A549 (cell line): ENCODE results near the gene TUBA1C.

ENCODE experiments used
- CHD2 ChIP-seq: fragments of 150-350 bp; IDR thresholded peaks from 2 replicates; pipeline ENCODE4 v1.6.1; 2014; ENCODE audit warnings: low read length; ENCODE audit not compliant: partially characterized antibody
- CTCF ChIP-seq: fragments of >200 bp; sonication (Bioruptor Twin); formaldehyde crosslinking; IDR thresholded peaks from 3 replicates; pipeline ENCODE4 v1.5.1; 2016
- JUN ChIP-seq, 2 experiments: fragments of >200 bp; sonication (Bioruptor Twin); formaldehyde crosslinking; IDR thresholded peaks; 2 replicates in 1 of 2; 3 replicates in 1 of 2; pipeline ENCODE4 v1.6.1; 2016 to 2017
- MAFK ChIP-seq: fragments of 450-650 bp; IDR thresholded peaks from 2 replicates; pipeline ENCODE4 v1.6.1; 2014; ENCODE audit not compliant: partially characterized antibody
- RAD21 ChIP-seq, 2 experiments: fragments of >200 bp in 1 of 2; sonication (Bioruptor Twin) in 1 of 2; formaldehyde crosslinking in 1 of 2; IDR thresholded peaks in 1 of 2; conservative IDR thresholded peaks in 1 of 2; 2 replicates in 1 of 2; 3 replicates in 1 of 2; pipeline ENCODE4 v1.6.1; 2012 to 2018; ENCODE audit warnings: inconsistent platforms in 1 of 2
- REST ChIP-seq: fragments of 200-600 bp; sonication (generic); IDR thresholded peaks from 2 replicates; pipeline ENCODE4 v1.6.1; 2016; ENCODE audit warnings: antibody characterized with exemption, mild to moderate bottlenecking, moderate library complexity
- SREBF2 ChIP-seq: fragments of 450-650 bp; IDR thresholded peaks from 2 replicates; pipeline ENCODE4 v1.6.1; 2014; ENCODE audit warnings: mild to moderate bottlenecking, moderate library complexity

- no peak for TF ChIP-seq MAFK
- no peak for TF ChIP-seq CHD2
- no peak for TF ChIP-seq RAD21 (conservative IDR thresholded peaks at IDR 0.05 in 1 of 2, IDR thresholded peaks at IDR 0.05 in 1 of 2)
- no peak for TF ChIP-seq SREBF2
- no peak for TF ChIP-seq REST
- no peak for TF ChIP-seq JUN (IDR thresholded peaks at IDR 0.05)
- TF ChIP-seq CTCF, result no peak
Measured at GRCh38 chr12:49297695-49298060, 32.8 kb downstream of the TUBA1C start.
